Measurements from ENCODE around the gene ROCK1. TPM values are rescaled to one million over a fixed set of nuclear protein-coding genes. Genes with fewer than 3 reads are reported as not detected.

ROCK1 gene
- total RNA-seq, 4 donors from 2014 or later: 40.6 to 111 (median 54.9) TPM

DNA sequence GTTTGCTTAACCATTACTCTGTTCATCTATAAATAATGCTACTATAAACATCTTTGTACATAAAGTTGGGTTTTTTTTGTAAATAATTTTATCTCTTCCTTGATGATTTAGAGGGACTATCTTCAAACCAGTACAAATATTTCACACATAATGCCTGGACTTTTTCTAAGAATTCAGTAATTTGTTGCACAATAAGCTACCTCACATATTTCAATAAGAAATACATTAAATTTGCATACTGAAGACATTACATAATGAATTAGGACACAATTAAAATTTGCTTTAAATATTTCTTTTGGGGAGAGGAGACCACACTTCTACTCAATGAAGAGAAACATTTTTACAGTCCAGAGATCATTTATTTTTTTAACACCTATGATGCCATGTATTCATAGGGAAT, 7.2 kb upstream of the ROCK1 start:
- Histone ChIP-seq H3K27me3 (no peaks in the 10 kb centered on the region), H3K27ac (no peak overlapping the region), H3K4me1 (no peaks in the 10 kb centered on the region), H3K9me3 (no peaks in the 10 kb centered on the region), H3K4me3 (no peak overlapping the region), H3K36me3 (no peaks in the 10 kb centered on the region)
- no peak for TF ChIP-seq POLR2A (IDR thresholded peaks at IDR 0.05)
- no peak for TF ChIP-seq CTCF (IDR thresholded peaks at IDR 0.05)
- no peak for DNase-seq

- H3K27ac ChIP-seq: peak overlapping the region in 2 of 4 donors; percentile 24 to 47
- no peaks in the 10 kb centered on the region for H3K36me3 ChIP-seq
- H3K27me3 ChIP-seq: no peaks in the 10 kb centered on the region
- H3K9me3 ChIP-seq: no peaks in the 10 kb centered on the region
- H3K4me3 ChIP-seq: no peak overlapping the region
- no peak for TF ChIP-seq POLR2A (IDR thresholded peaks at IDR 0.05)
- no peak for TF ChIP-seq CTCF (IDR thresholded peaks at IDR 0.05)
- H3K4me1 ChIP-seq: no peaks in the 10 kb centered on the region
- DNase-seq: no peak
Measured at GRCh38 chr18:21117409-21118131, 6.0 kb upstream of the ROCK1 start.

DNA sequence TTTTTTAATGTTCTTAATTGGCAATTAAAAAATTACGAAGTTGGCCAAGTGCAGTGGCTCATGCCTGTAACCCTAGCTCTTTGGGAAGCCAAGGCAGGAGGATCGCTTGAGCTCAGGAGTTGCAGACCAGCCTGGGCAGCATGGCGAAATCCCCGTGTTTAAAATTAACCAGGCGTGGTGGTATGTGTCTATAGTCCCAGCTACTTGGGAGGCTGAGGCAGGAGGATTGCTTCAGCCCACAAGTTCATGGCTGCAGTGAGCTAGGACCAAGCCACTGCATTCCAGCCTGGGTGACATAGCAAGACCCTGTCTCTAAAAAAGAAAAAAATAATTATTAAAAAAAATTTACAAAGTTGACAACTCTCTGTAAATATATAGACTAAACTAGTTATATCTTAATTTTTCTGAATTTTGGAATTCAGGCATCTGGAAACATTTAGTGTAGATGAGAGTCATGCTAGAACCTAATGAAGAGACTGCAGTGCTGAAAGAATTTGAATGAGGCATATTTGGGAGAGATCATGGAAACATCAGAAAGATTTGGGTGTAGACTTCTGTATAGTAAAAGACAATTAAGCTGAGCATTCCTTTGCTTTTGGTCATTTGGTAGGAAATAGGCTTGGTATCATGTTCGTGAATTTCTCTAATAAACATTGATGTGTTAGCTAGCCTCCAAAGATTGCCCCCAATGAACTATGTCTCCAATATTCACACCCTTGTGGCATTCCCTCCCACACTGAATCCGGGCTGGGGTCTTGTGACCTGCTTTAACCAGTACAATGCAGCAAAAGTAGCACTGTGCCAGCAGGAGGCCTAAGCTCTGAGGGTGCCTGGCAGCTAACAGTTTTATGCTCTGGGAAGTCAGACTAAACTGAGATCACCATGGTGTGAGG, 4.2 kb upstream of the ROCK1 start:
- Histone ChIP-seq H3K27ac (no peak overlapping the region), H3K4me1 (no peaks in the 10 kb centered on the region), H3K9me3 (no peaks in the 10 kb centered on the region), H3K4me3 (no peak overlapping the region), H3K27me3 (no peaks in the 10 kb centered on the region), H3K36me3 (no peaks in the 10 kb centered on the region)
- no peak for DNase-seq
- TF ChIP-seq POLR2A (IDR thresholded peaks at IDR 0.05): no peak
- no peak for TF ChIP-seq CTCF (IDR thresholded peaks at IDR 0.05)

DNA sequence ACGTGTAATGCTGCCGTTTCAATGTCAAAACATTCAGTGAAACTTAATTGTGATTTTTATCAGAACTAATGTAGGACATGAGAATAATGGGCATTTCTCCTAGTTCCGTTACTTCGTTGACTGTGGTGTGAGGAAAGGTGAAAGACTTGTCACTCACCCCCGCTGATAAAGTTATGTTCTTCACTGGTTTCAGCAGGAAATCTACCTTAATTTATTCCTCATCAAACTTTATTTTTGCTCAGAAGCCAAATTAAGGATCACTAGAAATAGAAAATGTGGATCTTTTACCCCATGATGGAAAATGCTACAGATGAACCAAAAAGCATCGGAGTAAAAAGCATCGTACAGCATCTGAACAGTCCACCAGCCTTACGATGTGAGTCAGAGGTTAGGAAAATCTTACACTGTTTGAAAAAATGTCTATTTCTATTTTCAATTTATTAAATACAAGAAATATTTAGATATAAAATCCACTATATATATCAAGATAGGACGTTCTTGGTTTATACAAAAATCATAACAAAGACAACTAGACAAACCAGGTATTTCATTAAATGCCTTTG, 1.0 kb upstream of the ROCK1 start:
- Histone ChIP-seq H3K27me3 (no peaks in the 10 kb centered on the region), H3K4me3 (peak overlapping the region; percentile 74 to 94 (median 82)), H3K9me3 (no peaks in the 10 kb centered on the region), H3K27ac (peak overlapping the region; percentile 94 to 98 (median 97)), H3K4me1 (peaks cover 0 to 15% (median 7%) of the 10 kb centered on the region in 4 donors), H3K36me3 (no peaks in the 10 kb centered on the region)
- no peak for DNase-seq
- TF ChIP-seq POLR2A (IDR thresholded peaks at IDR 0.05): no peak
- no peak for TF ChIP-seq CTCF (IDR thresholded peaks at IDR 0.05)

DNA sequence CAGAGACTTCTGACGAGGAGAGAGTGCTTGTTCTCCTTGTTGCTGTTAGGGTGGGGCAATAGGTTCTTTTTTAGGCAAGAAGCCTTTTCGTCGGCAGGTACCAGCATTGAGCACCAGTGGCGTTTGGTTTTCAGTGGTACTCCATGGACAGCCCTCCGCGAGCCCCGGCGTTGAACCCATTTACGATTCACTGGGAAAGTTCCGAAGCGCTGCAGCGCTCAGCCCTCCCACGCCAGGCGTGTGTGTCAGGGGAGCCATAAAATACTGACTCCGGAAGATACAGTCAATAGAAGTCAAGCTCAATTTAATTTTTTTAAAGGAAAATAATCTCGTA, 494 bp upstream of the ROCK1 start:
- TF ChIP-seq POLR2A (IDR thresholded peaks at IDR 0.05): no peak
- TF ChIP-seq CTCF (IDR thresholded peaks at IDR 0.05): peak in 1 of 6 experiments; percentile 10
- H3K4me3 ChIP-seq: peak overlapping the region; percentile 74 to 94 (median 82)
- no peak for DNase-seq

More for the DNA sequence above, 494 bp upstream of the ROCK1 start:
- Histone ChIP-seq H3K4me1 (peaks cover 0 to 19% (median 10%) of the 10 kb centered on the region in 4 donors), H3K9me3 (no peaks in the 10 kb centered on the region), H3K36me3 (no peaks in the 10 kb centered on the region), H3K27me3 (no peaks in the 10 kb centered on the region), H3K27ac (peak overlapping the region; percentile 94 to 98 (median 97))

All from Peyer's patch (tissue), 4 donors.